GM12864 (cell line): Measurements from ENCODE around the gene TPPP3.

ENCODE experiments used
- DNase-seq: peaks from one replicate; pipeline ENCODE4 v3.0.0-alpha.2; 2011; ENCODE audit warnings: low read depth
- H3K4me3 ChIP-seq: 2 replicates; pipeline ENCODE4 v1.5.1; 2011; ENCODE audit warnings: mild to moderate bottlenecking, low read depth, low read length, control low read depth
- CTCF ChIP-seq: IDR thresholded peaks from 2 replicates; pipeline ENCODE4 v1.5.1; 2011; ENCODE audit warnings: low read depth, mild to moderate bottlenecking, moderate library complexity, low read length, control low read depth, inconsistent platforms; ENCODE audit errors: missing control alignments

TPPP3 gene

GRCh38 chr16:67394155-67395104 lies 1.1 kb upstream of the TPPP3 start:
- no peak for DNase-seq
- TF ChIP-seq CTCF, result no peak
- H3K4me3 ChIP-seq, result no peak overlapping the region

GRCh38 chr16:67393788-67394154 lies 473 bp upstream of the TPPP3 start:
- no peak overlapping the region for H3K4me3 ChIP-seq
- TF ChIP-seq CTCF, result no peak
- DNase-seq, result no peak

- no peak for DNase-seq
- no peak for TF ChIP-seq CTCF
- H3K4me3 ChIP-seq, result no peak overlapping the region
These were observed 818 bp downstream of the TPPP3 start for GRCh38 chr16:67392301-67393059.

- H3K4me3 ChIP-seq, result no peak overlapping the region
- no peak for TF ChIP-seq CTCF
- DNase-seq, result no peak
These were observed 1.6 kb downstream of the TPPP3 start for GRCh38 chr16:67391424-67392300.

GRCh38 chr16:67390816-67391423 lies 2.4 kb downstream of the TPPP3 start:
- no peak for DNase-seq
- TF ChIP-seq CTCF, result no peak
- H3K4me3 ChIP-seq, result no peak overlapping the region
